HPDE6-E6E7 (cell line): ENCODE measurements around the gene SYT12.

Experiments used
- DNase-seq: peaks from one replicate; pipeline ENCODE4 v3.0.0; 2011; ENCODE audit warnings: missing footprints; ENCODE audit errors: extremely low spot score

SYT12 gene

GRCh38 chr11:67099831-67100324 lies 76.9 kb downstream of the SYT12 start:
- no peak for DNase-seq
